HEK293 (cell line): ENCODE data around the gene FIGNL2.

Experiments used
- CTCF ChIP-seq: fragments of 450-650 bp; formaldehyde crosslinking; IDR thresholded peaks from 2 replicates; pipeline ENCODE4 v1.5.1; 2016; ENCODE audit warnings: missing biosample characterization, missing genetic modification characterization
- ZNF184 ChIP-seq: fragments of 450-650 bp; IDR thresholded peaks from 2 replicates; pipeline ENCODE4 v1.5.1; 2018; ENCODE audit warnings: missing biosample characterization, mild to moderate bottlenecking, missing genetic modification characterization
- ZNF449 ChIP-seq: fragments of 450-650 bp; formaldehyde crosslinking; IDR thresholded peaks from 2 replicates; pipeline ENCODE4 v1.5.1; 2017; ENCODE audit warnings: missing biosample characterization, mild to moderate bottlenecking, missing genetic modification characterization, moderate library complexity
- ZNF48 ChIP-seq: fragments of 450-650 bp; formaldehyde crosslinking; IDR thresholded peaks from 2 replicates; pipeline ENCODE4 v1.5.1; 2016; ENCODE audit warnings: missing biosample characterization, missing genetic modification characterization

DNA sequence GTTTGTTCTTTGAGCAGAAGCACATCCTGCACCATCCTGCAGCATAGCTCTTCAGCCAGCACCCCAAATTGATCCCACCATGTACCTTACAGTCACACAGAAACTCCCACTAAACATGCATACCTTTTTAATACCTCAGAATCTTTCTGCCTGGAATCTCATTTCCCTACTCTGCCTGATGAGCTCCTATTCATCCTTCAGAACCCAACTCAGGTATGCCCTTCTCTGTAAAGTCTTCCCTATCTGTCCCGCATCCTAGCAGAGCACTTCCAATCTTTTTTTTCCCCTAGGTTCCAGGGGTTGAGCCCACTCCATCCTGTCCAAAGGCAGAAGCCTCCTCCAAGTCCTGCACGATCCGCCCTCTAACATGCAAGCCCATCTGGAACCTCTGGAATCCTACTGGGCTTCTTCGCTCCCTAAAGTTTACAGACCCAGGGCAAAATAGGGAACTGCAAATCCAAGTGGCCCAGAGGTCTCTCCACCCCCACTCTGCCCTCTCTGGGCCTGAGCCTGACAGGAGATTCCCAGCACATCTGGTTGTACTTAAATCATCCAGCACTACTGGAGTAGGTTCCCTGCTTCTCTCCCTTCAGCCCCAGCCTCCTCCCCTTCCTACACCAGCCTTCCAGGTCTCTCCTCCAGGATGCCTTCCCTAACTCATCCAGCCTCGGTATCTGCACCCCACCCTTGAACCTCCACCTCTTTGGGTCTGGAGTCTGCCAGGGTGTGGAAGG lies 4.1 kb upstream of the FIGNL2 start:
- no peak for TF ChIP-seq ZNF449 (tag by site-specific recombination)
- no peak for TF ChIP-seq CTCF (tag by site-specific recombination)
- TF ChIP-seq ZNF48 (tag by site-specific recombination), result no peak
- TF ChIP-seq ZNF184, result no peak
